GM12878 (cell line): ENCODE measurements around the gene INVS.
"Not testable (repeated sequence)": the region's sequence is repeated elsewhere in the genome, so short reads cannot be mapped to it uniquely, and the experiment has no call there.

Experiments
- MXI1 ChIP-seq: fragments of 150-350 bp; IDR thresholded peaks from 2 replicates; pipeline ENCODE4 v1.6.1; 2011; ENCODE audit warnings: low read depth, mild to moderate bottlenecking, inconsistent platforms, low read length, improper control_type of control experiment
- PML ChIP-seq: IDR thresholded peaks from 2 replicates; pipeline ENCODE4 v1.6.1; 2012; ENCODE audit warnings: low read length, inconsistent platforms
- ZNF622 ChIP-seq: fragments of 450-650 bp; IDR thresholded peaks from 2 replicates; pipeline ENCODE4 v1.6.1; 2017; ENCODE audit warnings: mild to moderate bottlenecking, inconsistent platforms

GRCh38 chr9:100062683-100063082 is 36.4 kb upstream of the INVS start:
- TF ChIP-seq MXI1, ZNF622, PML: not testable (repeated sequence)
